Measurements from ENCODE around the gene ALDH3B1. TPM values are rescaled to one million over a fixed set of nuclear protein-coding genes. Genes with fewer than 3 reads are reported as not detected.
"Not testable (repeated sequence)": the region's sequence is repeated elsewhere in the genome, so short reads cannot be mapped to it uniquely, and the experiment has no call there.

Gene ALDH3B1
- total and polyA plus RNA-seq, 2 of the 4 experiments (the other 2 are of a cell fraction) = 11.8 to 22.8 TPM

DNA sequence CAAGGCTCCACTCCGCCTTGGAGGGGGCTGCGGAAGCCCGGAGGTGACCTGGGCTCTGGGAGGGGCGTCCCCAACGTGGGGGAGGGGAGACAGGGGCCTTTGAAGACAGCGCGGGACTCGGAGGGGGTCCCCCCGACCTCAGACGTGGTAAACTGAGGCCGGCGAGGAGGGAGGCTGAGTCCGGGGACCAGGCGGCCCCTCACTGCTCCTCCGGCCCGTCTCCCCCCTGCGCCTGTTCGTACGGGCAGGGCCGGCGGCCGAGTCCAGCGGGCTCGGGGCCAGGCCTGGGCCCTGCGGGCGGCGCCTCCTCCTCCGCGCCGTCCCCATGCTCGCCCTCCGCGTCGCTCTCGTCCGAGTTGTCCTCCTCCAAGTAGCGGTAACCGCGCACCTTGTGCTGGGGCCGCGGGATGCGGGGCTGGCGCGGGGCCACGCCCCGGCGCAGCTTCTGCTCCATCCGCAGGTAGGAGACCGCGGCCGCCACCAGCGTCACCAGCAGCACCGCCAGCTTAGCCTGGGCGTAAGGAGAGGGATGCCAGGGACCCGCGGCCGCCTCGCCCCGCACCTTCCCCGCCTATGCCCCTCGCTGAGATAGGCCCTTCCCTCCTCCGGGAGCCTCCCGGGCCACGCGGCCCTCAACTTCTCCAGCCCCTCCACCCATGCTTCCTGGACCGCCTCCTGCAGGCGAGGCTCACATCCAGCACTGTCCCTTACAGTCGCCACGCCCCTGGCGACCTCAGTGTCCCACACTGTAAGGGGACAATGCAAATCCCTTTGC lies 18.6 kb upstream of the ALDH3B1 start:
- dilution Hi-C loops (cut with HindIII; ENCODE audit: low sequenced_read_pairs, unreplicated experiment); H4K8ac ChIP-seq (ENCODE audit: low read depth in 2 of 2, low read length in 2 of 2); H3K4ac ChIP-seq (ENCODE audit: low read depth, low read length); H3K56ac ChIP-seq (ENCODE audit: extremely low read depth, insufficient read depth, low read length); H2BK20ac ChIP-seq (ENCODE audit: low read depth, low read length); H3K79me1 ChIP-seq (ENCODE audit: low read depth in 1 of 2, low read length in 2 of 2); H2AK9ac ChIP-seq (replicated peaks; ENCODE audit: low read depth, low read length, poor library complexity); H2AK5ac ChIP-seq (ENCODE audit: low read depth, low read length); H3K4me2 ChIP-seq (ENCODE audit: low read depth, low read length); H3K4me3 ChIP-seq (ENCODE audit: insufficient read depth, low read depth, low read length); H4K5ac ChIP-seq (ENCODE audit: low read depth, low read length); BruUV-seq (replicated peaks); H3K9ac ChIP-seq (ENCODE audit: low read depth, low read length); H3K9me3 ChIP-seq (ENCODE audit: control insufficient read depth, insufficient read depth, low read length); DNase-seq; POLR2A ChIA-PET (ENCODE audit: unreplicated experiment); in situ Hi-C loops (cut with MboI; ENCODE audit: low sequenced_read_pairs); CTCF ChIA-PET; H4K20me1 ChIP-seq (ENCODE audit: insufficient read depth, low read length); H2BK15ac ChIP-seq (ENCODE audit: low read depth, low read length); H3K36me3 ChIP-seq (ENCODE audit: control insufficient read depth, insufficient read depth, low read length); H3K9me1 ChIP-seq (ENCODE audit: insufficient read depth, low read length); H2AFZ ChIP-seq (replicated peaks; ENCODE audit: low read length, poor library complexity); H4K91ac ChIP-seq (ENCODE audit: insufficient read depth, low read depth, low read length); H2BK5ac ChIP-seq (ENCODE audit: low read depth, low read length, poor library complexity, severe bottlenecking); intact Hi-C loops (cut with micrococcal nuclease); H3K14ac ChIP-seq (replicated peaks; ENCODE audit: low read depth, low read length); H3K4me1 ChIP-seq (ENCODE audit: control insufficient read depth, insufficient read depth, low read length); ATAC-seq (ENCODE audit: low read depth); H2BK120ac ChIP-seq (ENCODE audit: low read depth, low read length); H3K18ac ChIP-seq (ENCODE audit: low read depth, low read length); H3K27me3 ChIP-seq (ENCODE audit: control insufficient read depth, insufficient read depth, low read length); H3K27ac ChIP-seq (ENCODE audit: insufficient read depth, low read length); H3K23ac ChIP-seq (ENCODE audit: low read depth, low read length): not testable (repeated sequence)
- WGBS, 2 experiments (ENCODE audit: extremely low coverage in 2 of 2, insufficient read length in 1 of 2) = 13% methylated on average over 3 of the region's 70 CpGs; no CpG with 5 or more reads in 1 of the 2 experiments

Data from IMR-90 (cell line).